ENCODE results near the gene FBXL7.

DNA sequence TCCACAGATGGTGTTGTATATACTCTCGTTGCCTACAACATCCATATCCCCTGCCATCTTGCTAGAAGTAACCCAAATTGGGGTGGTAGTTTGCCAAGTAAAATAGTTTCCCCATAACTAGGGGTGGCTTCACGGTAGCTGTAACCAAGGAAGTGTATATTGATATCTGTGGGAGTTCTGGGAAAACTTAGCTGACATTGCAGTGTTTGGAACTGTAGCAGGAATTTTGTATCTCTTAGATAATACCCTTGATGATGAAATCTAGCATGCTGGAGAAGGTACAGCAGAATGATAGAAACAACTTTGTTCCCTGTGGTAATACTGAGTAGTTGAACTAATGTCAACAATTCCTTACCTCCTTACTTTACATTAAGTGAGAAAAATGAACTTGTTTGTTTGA is 29.8 kb downstream of the FBXL7 start:
- TF ChIP-seq, protein P1, sequence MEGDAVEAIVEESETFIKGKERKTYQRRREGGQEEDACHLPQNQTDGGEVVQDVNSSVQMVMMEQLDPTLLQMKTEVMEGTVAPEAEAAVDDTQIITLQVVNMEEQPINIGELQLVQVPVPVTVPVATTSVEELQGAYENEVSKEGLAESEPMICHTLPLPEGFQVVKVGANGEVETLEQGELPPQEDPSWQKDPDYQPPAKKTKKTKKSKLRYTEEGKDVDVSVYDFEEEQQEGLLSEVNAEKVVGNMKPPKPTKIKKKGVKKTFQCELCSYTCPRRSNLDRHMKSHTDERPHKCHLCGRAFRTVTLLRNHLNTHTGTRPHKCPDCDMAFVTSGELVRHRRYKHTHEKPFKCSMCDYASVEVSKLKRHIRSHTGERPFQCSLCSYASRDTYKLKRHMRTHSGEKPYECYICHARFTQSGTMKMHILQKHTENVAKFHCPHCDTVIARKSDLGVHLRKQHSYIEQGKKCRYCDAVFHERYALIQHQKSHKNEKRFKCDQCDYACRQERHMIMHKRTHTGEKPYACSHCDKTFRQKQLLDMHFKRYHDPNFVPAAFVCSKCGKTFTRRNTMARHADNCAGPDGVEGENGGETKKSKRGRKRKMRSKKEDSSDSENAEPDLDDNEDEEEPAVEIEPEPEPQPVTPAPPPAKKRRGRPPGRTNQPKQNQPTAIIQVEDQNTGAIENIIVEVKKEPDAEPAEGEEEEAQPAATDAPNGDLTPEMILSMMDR (IDR thresholded peaks at IDR 0.05) = no peak
- TF ChIP-seq POLR2A (IDR thresholded peaks at IDR 0.05) = no peak

Measured in lower leg skin (tissue), 3 donors.